ENCODE results near the gene DNM3. TPM values are rescaled to one million over a fixed set of nuclear protein-coding genes. Genes with fewer than 3 reads are reported as not detected.

The DNM3 gene
- total and polyA plus RNA-seq, 2 donors (not counting 1 experiment from before 2014, with no cell fraction given), result 1.0 to 1.3 TPM

GRCh38 chr1:172292840-172293239 is 451.5 kb downstream of the DNM3 start:
- POLR2A ChIA-PET, result no interaction called here
- Histone ChIP-seq H3K4me1 (ENCODE audit: control insufficient read depth in 2 of 2, insufficient read depth in 2 of 2, low read length in 2 of 2) (no peaks in the 10 kb centered on the region), H3K27ac (ENCODE audit: low read length in 2 of 2) (no peak overlapping the region), H3K36me3 (replicated peaks in 1 of 2; ENCODE audit: control extremely low read depth in 1 of 2, control insufficient read depth in 1 of 2, extremely low read depth in 1 of 2, insufficient read depth in 2 of 2, low read length in 1 of 2) (no peaks in the 10 kb centered on the region), H3K27me3 (replicated peaks in 1 of 4; ENCODE audit: control extremely low read depth in 1 of 4, control insufficient read depth in 3 of 4, insufficient read depth in 4 of 4, low read length in 3 of 4) (no peaks in the 10 kb centered on the region), H4K20me1 (ENCODE audit: control insufficient read depth, insufficient read depth, low read length, poor library complexity, severe bottlenecking) (no peaks in the 10 kb centered on the region), H2AFZ (ENCODE audit: insufficient read depth, low read depth, low read length, poor library complexity, severe bottlenecking) (no peak overlapping the region), H3K9me3 (ENCODE audit: control extremely low read depth in 1 of 3, control insufficient read depth in 2 of 3, insufficient read depth in 1 of 3, low read length in 2 of 3) (no peaks in the 10 kb centered on the region), H3K79me2 (ENCODE audit: control insufficient read depth, insufficient read depth, low read length) (no peaks in the 10 kb centered on the region), H3K4me2 (replicated peaks; ENCODE audit: low read depth, low read length, poor library complexity, severe bottlenecking) (no peak overlapping the region), H3K9ac (ENCODE audit: low read length) (no peak overlapping the region), H3K4me3 (ENCODE audit: control extremely low read depth in 1 of 5, extremely low read depth in 1 of 5, insufficient read depth in 1 of 5, low read depth in 2 of 5, low read length in 4 of 5) (no peak overlapping the region)
- ATAC-seq (ENCODE audit: low read depth) (no peak), DNase-seq (no peak)
- Mint-ChIP-seq H3K27ac (no peak overlapping the region), H3K9me3 (ENCODE audit: insufficient read depth) (no peaks in the 10 kb centered on the region), H3K4me3 (no peak overlapping the region), H3K4me1 (no peaks in the 10 kb centered on the region), H3K27me3 (no peaks in the 10 kb centered on the region)
- CTCF ChIA-PET, result no interaction called here
- TF ChIP-seq CTCF (IDR thresholded peaks at IDR 0.05) (no peak), EZH2 (IDR thresholded peaks at IDR 0.05; ENCODE audit: borderline replicate concordance, insufficient read depth, low read depth, low read length, poor library complexity, severe bottlenecking) (no peak)
- no CpG with 5 or more reads among the region's 3 CpGs for WGBS (ENCODE audit: insufficient coverage)
- intact Hi-C loops (cut with micrococcal nuclease), result no loop called here

- H3K9ac ChIP-seq (ENCODE audit: low read length), result no peak overlapping the region
- TF ChIP-seq CTCF (IDR thresholded peaks at IDR 0.05), result no peak
- no peak for TF ChIP-seq EZH2 (IDR thresholded peaks at IDR 0.05; ENCODE audit: borderline replicate concordance, insufficient read depth, low read depth, low read length, poor library complexity, severe bottlenecking)
- no peak for DNase-seq
- Mint-ChIP-seq H3K27me3 (no peaks in the 10 kb centered on the region), H3K9me3 (ENCODE audit: insufficient read depth) (no peaks in the 10 kb centered on the region), H3K4me3 (no peak overlapping the region), H3K27ac (no peak overlapping the region), H3K4me1 (no peaks in the 10 kb centered on the region)
- no peaks in the 10 kb centered on the region for H3K4me1 ChIP-seq (ENCODE audit: control insufficient read depth in 2 of 2, insufficient read depth in 2 of 2, low read length in 2 of 2)
- H3K79me2 ChIP-seq (ENCODE audit: control insufficient read depth, insufficient read depth, low read length), result no peaks in the 10 kb centered on the region
- ChIA-PET CTCF (no interaction called here), POLR2A (no interaction called here)
- no peak overlapping the region for H3K4me2 ChIP-seq (replicated peaks; ENCODE audit: low read depth, low read length, poor library complexity, severe bottlenecking)
- WGBS (ENCODE audit: insufficient coverage), result 100% methylated on average over 2 of the region's 2 CpGs
- no peaks in the 10 kb centered on the region for H3K9me3 ChIP-seq (ENCODE audit: control extremely low read depth in 1 of 3, control insufficient read depth in 2 of 3, insufficient read depth in 1 of 3, low read length in 2 of 3)
- H3K27ac ChIP-seq (ENCODE audit: low read length in 2 of 2), result no peak overlapping the region
- no peaks in the 10 kb centered on the region for H3K27me3 ChIP-seq (replicated peaks in 1 of 4; ENCODE audit: control extremely low read depth in 1 of 4, control insufficient read depth in 3 of 4, insufficient read depth in 4 of 4, low read length in 3 of 4)
- H3K4me3 ChIP-seq (ENCODE audit: control extremely low read depth in 1 of 5, extremely low read depth in 1 of 5, insufficient read depth in 1 of 5, low read depth in 2 of 5, low read length in 4 of 5), result no peak overlapping the region
- ATAC-seq (ENCODE audit: low read depth), result no peak
- H4K20me1 ChIP-seq (ENCODE audit: control insufficient read depth, insufficient read depth, low read length, poor library complexity, severe bottlenecking), result no peaks in the 10 kb centered on the region
- no peaks in the 10 kb centered on the region for H3K36me3 ChIP-seq (replicated peaks in 1 of 2; ENCODE audit: control extremely low read depth in 1 of 2, control insufficient read depth in 1 of 2, extremely low read depth in 1 of 2, insufficient read depth in 2 of 2, low read length in 1 of 2)
- no peak overlapping the region for H2AFZ ChIP-seq (ENCODE audit: insufficient read depth, low read depth, low read length, poor library complexity, severe bottlenecking)
- intact Hi-C loops (cut with micrococcal nuclease), result no loop called here
These were observed 452.1 kb downstream of the DNM3 start for GRCh38 chr1:172293429-172293828.
